IPS-NIHi7 (cell line): ENCODE results near the gene HIVEP2.

Experiments
- DNase-seq: peaks from one replicate; pipeline ENCODE4 v3.0.0; 2012; ENCODE audit warnings: mixed read lengths; ENCODE audit errors: extremely low spot score

HIVEP2 gene

DNA sequence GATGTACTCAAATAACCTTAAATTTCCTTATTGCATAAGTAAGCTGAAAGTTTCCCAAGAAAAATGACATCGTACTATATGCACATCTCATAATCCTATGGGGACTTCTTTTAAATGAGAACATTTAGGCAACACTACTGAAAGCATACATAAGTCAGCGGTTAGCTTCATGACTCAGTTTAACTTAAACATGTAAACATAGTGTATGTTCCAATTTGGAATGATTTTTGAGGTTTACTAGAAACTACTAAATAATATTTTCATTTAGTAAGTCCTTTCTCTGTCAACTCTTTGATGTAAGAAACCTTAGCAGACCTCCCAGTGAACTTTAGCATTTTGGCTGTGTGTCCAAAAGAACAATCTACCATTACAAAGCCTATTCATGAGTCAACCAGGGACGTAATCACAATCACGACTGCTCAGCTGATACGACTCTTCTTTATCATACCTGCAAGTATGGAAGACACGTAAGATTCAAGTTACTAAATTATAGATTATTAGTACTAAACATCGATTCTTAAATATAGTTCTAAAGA, 19.3 kb downstream of the HIVEP2 start:
- no peak for DNase-seq

DNA sequence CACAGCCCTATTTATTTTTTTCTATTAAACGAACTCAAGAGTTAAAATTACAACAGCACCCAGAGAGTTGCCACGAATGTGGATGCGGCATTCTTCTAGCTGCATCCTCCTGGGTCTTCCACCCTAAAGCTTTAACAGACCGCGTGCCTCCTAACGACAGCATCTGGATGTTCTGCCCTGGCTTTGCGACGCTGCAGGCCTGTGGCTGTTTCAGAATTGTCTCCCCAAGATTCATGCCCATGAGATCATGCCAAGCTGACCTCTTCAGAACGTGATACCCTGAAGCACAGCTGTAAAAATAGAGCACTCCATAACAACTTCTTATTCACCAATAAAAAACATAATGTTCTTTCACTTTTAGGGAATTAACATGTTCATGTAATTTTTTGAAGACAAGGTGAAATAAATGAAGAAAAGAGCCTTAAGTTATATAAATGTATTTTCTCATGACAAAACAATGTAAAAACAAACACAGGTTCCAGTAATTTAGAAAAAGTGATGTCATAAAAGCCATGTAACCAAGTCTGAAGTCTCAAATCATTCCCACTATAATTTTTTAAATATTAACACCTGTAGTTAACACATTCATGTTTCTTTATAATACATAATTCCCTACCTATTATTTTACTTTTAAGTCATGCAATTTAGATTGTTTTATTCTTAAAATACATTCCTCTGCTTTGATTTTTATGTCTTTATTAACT, 26.5 kb downstream of the HIVEP2 start:
- DNase-seq: no peak

DNA sequence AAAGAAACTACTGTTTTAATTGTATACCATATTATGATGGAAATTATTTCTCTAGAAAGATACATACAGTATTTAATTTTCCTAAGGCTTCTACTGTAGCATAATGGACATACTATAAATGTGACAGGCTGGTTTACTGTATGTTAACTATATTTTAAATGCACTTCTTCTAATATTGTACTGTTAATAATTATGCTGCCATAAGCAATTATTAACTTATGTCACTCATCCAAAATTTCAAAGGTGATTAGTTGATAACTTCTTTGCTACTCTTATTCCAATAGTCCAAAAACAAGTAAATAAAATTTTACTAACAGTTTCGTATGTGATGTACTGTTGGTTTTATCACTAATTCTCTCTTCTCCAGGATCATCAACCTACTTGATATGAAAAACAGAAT, 28.1 kb downstream of the HIVEP2 start:
- no peak for DNase-seq

DNA sequence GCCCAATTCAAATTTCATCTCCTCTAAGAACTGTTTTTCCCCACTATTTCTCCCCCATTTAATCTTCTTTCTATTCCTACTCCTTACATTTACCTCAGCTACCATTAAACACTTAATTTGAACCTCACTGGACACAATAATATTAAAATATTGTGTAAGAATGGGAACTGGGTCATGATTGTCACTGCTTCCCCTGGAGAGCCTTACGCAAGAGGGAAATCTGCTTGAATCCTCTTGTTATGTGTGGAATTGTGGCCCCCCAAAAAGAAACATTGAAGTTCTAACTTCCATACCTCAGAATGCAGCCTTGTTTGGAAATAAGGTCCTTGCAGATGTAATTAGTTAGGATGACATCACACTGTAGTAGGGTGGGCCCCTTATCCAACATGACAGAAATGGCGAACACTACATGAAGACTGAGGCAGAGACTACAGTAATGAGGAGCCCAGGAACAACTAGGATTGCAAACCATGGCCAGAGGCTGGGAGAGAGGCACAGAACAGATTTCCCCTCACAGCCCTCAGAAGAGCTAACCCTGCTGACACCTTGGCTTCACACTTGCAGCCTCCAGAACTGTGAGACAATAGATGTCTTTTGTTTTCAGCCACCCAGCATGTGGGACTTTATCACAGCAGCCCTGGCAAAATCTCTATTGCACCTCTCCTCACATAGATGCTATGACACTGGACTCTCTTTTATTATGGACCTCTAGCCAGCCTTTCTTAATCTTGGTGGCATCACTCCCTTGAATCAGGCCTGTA, 29.9 kb downstream of the HIVEP2 start:
- peak; percentile 10 for DNase-seq

DNA sequence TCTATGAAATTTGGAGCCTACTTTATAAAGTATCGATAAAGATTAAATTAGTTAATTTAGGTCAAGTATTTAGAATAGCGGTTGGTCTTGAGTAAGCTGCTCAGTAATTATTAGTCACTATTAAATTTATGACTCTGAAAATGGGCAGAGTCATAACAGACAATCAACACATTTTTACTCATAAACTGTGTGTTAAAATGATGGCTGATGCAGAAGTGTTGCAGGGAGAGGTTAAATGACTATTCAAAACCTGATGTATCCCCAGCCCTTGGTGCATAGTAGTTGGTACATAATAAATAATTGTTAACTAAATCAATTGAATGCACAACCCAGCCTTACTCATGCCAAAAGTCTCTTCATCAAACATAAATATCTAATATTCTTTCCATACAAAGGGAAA, 30.6 kb downstream of the HIVEP2 start:
- DNase-seq: no peak

DNA sequence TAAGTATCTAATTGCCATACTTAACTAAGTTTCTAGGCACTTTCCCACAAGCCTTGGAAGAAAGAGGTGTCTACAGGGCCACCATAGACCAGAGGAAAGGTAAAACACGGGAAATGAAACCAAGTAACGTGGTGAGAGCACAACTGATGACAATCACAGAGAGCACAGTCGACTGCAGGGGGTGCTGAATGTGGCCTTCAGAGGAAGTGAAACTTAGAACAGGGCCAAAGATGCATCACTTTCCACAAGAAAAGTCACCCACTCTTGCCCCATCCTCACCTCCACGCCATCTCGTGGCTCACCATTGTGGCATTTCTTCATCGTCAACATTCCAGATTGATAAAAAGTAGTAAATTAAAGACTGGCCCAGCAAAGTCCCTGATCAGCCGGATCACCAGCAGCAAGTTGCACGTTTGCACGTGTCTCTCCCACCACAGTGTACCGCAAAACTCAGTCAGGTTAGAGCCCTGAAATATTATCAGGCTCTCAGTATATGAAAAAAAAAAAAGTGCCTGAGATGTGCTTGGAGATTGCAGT, 31.4 kb downstream of the HIVEP2 start:
- DNase-seq: no peak

DNA sequence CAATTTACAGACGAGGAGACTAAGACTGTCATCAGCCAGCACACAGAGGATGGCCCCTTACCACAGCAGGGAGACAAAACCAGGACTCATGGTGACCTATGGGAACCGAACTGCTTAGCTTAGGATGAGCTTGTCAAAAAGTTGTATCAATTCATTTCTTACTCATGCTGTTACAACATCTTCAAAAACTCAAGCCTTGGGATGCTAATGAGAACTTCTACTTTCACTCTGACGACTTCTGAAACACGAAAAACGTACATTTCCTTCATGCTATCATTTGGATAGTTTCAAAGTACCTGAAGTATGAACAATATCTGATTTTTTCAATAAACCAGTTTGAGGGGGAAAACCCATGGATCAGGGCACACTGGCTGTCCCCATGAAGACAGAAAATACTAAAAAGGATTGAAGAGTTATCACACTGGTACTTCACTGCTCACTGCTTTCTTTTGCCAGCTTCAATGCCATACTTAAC, 31.9 kb downstream of the HIVEP2 start:
- DNase-seq: no peak

DNA sequence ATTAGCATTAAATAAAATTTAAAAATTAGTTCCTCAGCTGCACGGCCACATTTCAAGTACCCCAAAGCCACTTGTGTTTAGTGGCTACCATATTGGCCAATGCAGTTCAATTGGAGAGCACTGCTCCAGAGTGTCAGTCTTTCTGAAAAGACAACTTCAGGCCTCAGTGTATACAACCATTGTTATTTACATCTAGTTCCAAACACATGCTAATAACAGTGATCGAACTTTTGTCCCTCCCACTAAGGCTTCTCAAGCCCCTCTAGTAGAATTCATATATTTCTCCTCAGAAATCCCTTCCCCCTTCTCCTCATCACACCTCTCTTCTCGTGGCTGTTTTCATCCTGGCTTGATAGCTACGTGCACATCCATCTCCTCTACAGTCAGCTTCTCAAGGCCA, 32.9 kb downstream of the HIVEP2 start:
- peak; percentile 11 for DNase-seq

DNA sequence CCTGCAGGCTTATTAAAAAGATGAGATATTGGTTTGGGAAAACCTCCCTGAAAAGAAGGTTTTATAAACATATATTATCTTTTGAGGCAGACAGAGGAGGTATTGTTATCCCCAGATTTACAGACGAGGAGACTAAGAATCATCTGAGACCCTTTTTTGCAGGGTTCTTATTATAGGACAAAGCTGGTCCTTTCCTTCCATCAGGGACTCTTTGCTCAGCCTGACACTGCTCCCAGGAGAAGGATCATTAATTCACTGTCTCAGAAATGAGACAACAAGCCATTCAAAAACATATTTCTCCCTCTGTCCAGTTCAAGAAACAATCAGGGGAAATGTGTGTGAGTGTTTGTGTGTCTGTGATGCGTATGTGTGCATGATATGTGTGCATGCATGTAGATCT, 33.5 kb downstream of the HIVEP2 start:
- no peak for DNase-seq

DNA sequence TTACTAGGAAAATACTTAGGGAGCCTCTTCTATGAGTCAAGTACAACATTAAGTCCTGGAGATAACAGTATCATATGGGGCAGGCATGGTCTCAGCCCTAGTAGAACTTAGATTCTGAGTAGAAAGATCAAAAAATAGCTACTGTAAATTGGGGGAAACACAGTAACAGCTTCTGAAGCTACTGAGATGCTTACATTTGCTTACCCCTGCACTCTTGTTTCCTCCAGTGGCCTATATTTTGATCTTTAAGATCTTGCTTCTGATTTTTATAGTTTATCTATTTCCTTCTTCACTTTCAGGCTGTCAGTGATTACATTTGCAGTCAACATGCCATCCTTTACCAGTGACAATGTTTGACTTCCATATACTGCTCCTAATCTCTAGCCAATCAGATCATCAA, 35.3 kb downstream of the HIVEP2 start:
- no peak for DNase-seq

DNA sequence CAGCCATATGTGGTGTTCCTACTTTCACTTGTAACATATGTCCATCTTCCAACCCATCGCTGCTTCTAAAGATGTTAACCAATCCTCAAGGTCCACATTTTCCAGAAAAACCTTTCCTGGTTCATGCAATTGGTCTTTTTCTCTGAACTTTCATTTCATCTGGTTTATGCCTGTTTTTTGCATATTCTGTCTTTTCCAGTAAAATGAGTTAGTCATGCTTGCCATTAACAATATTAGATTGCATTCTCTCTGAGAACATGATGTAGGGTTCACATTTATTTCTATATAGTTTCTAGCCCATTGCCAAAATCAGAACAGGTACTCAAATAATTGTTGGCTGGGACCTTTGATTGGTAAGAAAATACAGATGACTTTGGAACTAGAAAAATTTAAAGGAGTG, 36.7 kb downstream of the HIVEP2 start:
- no peak for DNase-seq

DNA sequence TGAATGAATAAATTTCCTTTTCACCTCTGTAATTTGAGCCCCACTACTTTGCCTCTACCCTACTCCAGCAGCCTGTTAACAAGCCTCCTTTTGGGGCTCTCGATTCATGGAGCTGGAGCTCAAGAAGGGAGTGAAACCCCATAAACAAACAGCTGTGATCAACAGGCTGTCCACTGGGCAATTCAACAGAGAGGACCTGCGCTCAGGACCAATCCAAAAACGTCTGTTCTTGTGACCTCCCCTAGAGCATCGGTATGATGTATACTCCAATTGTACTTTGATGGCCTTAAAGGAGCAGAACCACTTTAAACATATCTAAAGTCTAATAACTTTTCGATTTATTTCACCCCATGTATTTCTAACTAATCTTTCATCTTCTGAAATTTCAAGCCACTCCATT, 37.4 kb downstream of the HIVEP2 start:
- no peak for DNase-seq

DNA sequence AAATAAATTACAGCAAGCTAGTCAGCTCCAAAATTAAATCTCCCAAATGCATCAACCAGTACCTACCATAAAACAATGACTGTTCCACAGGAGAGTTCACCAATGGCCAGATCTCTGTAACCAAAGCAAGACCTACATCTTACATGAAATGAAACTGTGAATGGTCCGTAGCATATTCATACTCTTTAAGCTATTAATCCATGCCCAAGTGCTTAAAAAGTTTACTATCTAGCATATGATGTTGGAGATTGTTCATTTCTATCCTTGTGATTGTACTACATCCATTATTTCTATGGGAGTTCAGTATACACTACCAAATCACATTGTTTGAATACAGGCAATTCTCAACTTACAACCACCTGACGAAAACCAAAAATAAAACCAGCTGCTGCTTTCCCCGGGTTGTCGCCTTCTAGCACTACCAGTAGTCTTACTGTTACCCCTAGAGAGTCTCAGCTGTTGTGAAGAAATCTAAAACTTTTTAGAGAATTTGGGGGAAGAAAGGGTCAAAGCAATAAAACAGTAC, 38.0 kb downstream of the HIVEP2 start:
- no peak for DNase-seq

DNA sequence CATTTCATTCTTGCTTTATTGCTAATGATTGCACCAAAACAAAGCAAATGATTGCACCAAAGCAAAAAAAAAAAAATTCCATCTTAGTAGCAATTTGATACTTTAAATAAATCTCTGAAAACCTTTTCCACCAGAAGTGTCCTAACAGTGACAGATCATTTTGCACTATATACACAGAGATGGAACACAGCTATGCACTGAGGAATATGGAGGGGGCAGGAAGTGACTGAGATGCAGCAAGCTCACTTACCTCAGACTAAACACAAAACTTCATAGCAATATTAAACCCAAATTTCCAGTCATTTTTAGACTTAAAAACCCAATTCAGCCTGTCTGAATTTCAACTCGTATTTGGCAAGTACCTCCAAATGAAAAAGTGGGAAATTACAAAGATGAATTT, 41.2 kb downstream of the HIVEP2 start:
- no peak for DNase-seq

DNA sequence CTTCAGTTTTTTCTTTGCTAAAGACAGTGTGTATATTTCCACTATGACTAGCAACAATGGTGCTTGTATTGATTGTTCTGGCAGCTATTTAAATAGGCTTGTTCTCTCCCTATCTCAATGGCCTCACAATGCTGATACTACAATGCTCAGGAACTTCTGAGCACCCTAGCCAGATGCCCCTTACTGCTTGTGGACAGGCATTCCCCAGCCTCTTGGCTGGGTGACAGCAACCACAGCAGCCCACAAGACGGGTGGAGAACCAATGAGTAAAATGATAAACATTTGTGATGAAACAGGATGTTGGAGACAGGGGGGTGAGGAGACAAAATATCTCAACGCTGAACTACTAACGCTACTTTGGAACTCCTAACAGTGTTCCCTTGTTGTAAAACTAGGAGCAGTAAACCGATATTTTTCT, 42.3 kb downstream of the HIVEP2 start:
- no peak for DNase-seq

DNA sequence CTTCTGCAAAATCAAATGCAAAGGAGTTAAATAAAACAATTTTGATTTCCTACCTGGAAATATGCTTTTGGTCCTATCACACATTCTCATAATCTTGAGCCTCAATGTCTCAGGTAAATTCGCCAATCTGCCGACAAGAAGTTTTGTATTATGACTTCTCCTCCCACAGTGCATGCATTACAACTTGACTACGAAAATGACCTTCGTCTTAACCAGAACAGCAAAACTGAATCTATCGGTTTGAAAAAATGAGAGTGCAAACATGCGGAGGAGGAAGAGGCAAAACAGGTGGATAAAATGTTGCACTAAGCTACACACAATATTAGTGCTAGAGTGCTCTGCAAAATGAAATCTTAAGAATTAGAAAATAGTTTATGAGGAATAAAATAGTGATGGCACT, 43.4 kb downstream of the HIVEP2 start:
- no peak for DNase-seq

DNA sequence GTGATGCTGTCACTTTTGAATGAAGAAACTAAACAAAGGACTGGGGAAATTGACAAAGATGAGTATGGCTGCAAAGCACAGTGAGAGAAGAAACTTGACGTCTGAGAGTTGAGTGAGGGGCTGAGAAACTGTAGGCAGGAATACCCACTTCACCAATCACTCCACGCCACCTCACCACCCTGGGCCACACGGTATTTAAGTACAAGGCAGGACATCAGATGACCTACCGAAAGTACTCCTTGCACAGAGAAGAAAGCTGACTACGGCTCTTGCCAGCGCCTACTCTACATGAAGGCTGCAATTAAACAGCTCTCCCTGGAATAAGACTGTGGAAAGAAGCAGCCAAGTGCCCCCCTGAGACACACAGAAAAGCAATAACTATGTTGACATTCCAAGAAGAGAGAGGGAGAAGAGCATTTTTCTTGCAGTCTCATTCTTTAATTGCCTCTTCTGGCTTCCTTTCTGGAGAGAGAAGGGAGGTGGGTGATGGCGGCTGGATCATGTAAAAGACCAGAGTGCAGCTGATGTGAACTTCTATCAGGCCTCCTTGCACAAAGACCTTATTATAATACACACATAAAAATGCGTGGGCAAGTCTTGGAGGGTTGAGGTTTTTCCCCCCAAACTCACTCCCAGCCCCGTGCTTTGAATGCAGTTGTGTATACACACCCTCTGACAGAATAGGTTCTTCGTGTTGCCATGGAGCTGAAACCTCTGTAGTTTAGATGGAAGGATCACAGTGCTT, 44.6 kb downstream of the HIVEP2 start:
- no peak for DNase-seq

DNA sequence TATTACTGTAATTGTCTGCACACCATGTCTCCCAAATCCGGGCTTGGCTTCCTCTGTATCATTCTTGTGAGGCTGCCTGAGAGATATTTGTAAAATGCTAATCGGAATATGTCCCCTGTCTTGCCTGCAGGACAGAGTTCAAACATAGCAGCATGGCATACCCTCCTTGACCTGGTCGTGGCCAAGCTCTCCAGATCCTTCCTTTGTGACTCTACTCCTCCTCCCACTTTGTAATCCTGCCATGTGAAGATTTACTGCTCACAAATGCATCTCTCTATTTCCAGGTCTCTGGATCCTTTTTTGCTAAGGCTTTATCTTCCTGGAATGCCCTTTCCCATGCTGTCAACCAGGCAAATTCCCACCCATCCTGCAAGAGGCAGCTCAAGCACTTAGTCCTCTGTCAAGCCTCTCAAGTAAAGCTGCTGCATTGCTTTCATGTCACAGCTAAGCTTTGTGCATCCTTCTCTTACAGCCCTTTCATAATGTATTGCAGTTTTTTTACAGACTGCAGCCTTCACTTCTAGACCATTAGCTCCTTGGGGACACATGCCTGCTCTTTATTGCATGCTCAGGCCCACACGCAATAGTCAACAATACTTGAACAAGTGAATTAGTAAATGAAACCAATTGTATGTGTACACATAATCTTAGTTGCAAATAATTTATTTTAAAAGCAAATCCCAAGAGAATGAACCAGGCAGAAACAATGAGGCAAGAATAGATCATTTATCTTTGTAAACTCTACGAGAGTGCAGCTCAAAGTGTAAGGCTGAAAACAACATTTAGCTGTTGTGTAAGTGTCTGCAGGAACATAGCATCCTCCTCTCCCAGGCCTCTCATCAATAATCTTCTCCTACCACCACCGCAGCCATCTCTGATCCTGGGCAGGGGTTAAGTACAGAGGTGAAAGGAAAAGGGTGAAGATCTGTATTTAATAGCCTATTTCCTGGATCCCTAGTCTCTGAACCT, 45.8 kb downstream of the HIVEP2 start:
- DNase-seq: no peak

DNA sequence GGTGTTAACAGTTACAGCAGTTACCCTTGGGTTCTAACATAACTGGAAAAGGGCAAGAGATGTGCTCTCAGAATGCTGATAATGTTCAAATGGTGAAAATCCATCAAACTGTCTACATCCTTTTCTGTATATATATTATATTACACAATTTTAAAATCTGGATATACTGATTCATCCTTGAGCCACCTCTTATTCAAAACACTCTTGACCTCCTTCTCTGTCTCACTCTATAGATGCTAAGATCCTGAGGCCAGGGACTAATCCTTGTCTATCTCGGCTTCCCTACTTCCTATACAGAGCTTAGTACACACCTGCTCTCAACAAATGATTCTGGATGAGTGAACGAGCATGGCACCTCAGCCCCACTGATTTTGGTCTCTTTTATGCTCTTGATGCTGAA, 47.3 kb downstream of the HIVEP2 start:
- DNase-seq: no peak

DNA sequence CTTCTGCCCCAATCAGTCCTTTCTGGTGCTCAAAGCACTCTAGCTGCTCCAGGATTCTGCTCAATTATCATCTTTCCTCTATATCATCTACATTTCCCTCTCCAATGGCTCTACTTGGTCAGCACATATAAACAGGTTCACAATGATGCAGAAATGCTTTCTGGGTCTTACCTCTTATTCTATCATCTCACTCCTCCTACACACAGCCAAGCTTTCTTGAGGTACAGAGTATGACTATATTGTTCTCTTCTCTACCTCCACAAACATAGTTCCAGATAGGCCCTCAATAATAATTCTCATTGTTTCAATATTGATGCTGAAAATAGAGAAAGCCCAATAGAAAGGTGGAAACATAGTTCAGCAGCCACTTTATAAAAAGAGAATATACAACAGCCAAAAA, 48.2 kb downstream of the HIVEP2 start:
- DNase-seq: no peak

DNA sequence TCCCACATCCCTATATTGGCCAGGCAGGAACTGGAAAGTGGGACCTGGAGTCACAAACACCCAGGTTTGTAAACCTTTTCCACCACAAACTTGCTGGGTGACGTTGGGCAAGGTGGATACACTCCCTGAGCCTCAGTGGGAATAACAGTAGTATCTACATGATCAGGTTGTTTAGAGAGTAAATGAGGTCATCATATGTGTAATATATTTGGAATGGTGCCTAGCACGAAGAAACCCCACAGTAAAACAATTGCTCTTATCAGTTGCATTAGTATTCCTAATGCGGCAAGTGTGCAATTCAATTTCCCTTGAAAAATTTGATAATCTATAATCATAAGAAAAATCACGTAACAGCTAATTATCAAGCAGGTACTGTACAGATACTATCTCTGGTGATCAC, 51.9 kb downstream of the HIVEP2 start:
- DNase-seq: no peak
